SKM-1 (cell line): Measurements from ENCODE around the gene PPM1F.

ENCODE experiments used
- DNase-seq: peaks from one replicate; lab custom pipeline; 2025; ENCODE audit not compliant: unreplicated experiment; lab: John Stamatoyannopoulos, UW

Gene PPM1F

GRCh38 chr22:21961127-21961867 is 8.6 kb upstream of the PPM1F start:
- no peak for DNase-seq

GRCh38 chr22:21960200-21961126 is 7.8 kb upstream of the PPM1F start:
- DNase-seq: no peak

- DNase-seq: no peak
Observed at GRCh38 chr22:21959274-21960074, 6.8 kb upstream of the PPM1F start.

- DNase-seq: no peak
Observed at GRCh38 chr22:21958360-21959273, 6.0 kb upstream of the PPM1F start.

GRCh38 chr22:21951931-21952465 is 650 bp downstream of the PPM1F start:
- DNase-seq: no peak

- DNase-seq: no peak
Observed at GRCh38 chr22:21951062-21951461, 1.6 kb downstream of the PPM1F start.

GRCh38 chr22:21949948-21950347 is 2.7 kb downstream of the PPM1F start:
- no peak for DNase-seq

GRCh38 chr22:21949569-21949918 is 3.1 kb downstream of the PPM1F start:
- DNase-seq: no peak

GRCh38 chr22:21948824-21949568 is 3.7 kb downstream of the PPM1F start:
- DNase-seq: no peak

GRCh38 chr22:21948390-21948789 is 4.3 kb downstream of the PPM1F start:
- DNase-seq: no peak

- DNase-seq: peak; percentile 5
Observed at GRCh38 chr22:21947040-21948014, 5.3 kb downstream of the PPM1F start.

- DNase-seq: no peak
Observed at GRCh38 chr22:21946262-21946925, 6.3 kb downstream of the PPM1F start.

- no peak for DNase-seq
Observed at GRCh38 chr22:21945453-21946261, 7.0 kb downstream of the PPM1F start.

GRCh38 chr22:21944871-21945270 is 7.8 kb downstream of the PPM1F start:
- DNase-seq: no peak

- DNase-seq: no peak
Observed at GRCh38 chr22:21943571-21944448, 8.8 kb downstream of the PPM1F start.
